Head of caudate nucleus (tissue), 42 donors: ENCODE results near the gene RSPO3.
"Not testable (repeated sequence)": the region's sequence is repeated elsewhere in the genome, so short reads cannot be mapped to it uniquely, and the experiment has no call there.

Experiments
- DNase-seq, 42 donors: peaks; one replicate each; pipeline versions ENCODE4 v3.0.0 to v3.0.0-alpha.2; 2020 to 2021; ENCODE audit warnings: mixed read lengths in 7 of 42
- intact Hi-C: fragments of 100-400 bp; cut with DNase I; formaldehyde crosslinking; loops from one replicate; pipeline ENCODE4 v1.15.0; 2022

The RSPO3 gene

GRCh38 chr6:127222418-127222817 lies 103.9 kb downstream of the RSPO3 start:
- no peak for DNase-seq
- intact Hi-C loops = no loop called here

GRCh38 chr6:127225497-127225896 lies 107.0 kb downstream of the RSPO3 start:
- intact Hi-C loops = no loop called here
- DNase-seq = no peak

DNA sequence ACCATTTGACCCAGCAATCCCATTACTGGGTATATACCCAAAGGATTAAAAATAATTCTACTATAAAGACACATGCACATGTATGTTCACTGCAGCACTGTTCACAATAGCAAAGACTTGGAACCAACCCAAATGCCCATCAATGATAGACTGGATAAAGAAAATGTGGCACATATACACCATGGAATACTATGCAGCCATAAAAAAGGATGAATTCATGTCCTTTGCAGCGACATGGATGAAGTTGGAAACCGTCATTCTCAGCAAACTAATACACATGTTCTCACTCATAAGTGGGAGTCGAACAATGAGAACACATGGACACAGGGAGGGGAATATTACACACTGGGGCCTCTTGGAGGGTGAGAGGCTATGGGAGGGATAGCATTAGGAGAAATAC lies 115.3 kb downstream of the RSPO3 start:
- DNase-seq, intact Hi-C loops: not testable (repeated sequence)

- DNase-seq = no peak
- intact Hi-C loops = no loop called here
These were observed 125.0 kb downstream of the RSPO3 start for GRCh38 chr6:127243501-127243900.
